Mesenchymal stem cell (in vitro differentiated cells and primary cell): ENCODE results near the gene KDSR.

ENCODE experiments used
- DNase-seq: peaks from one replicate; pipeline ENCODE4 v3.0.0-alpha.2; 2013
- H2AFZ ChIP-seq: one replicate; pipeline ENCODE4 v1.6.1; 2013; ENCODE audit warnings: low read depth, mild to moderate bottlenecking, control low read depth, inconsistent platforms, low read length, moderate library complexity
- H2AK5ac ChIP-seq: 2 replicates; pipeline ENCODE4 v1.6.1; 2013; ENCODE audit warnings: low read length, moderate library complexity, mild to moderate bottlenecking, inconsistent platforms; ENCODE audit not compliant: severe bottlenecking
- H2BK120ac ChIP-seq: one replicate; pipeline ENCODE4 v1.6.1; 2013; ENCODE audit warnings: low read depth, mild to moderate bottlenecking, inconsistent platforms, low read length, moderate library complexity
- H2BK12ac ChIP-seq, 2 experiments: one replicate each; pipeline ENCODE4 v1.6.1; 2013; ENCODE audit warnings: inconsistent platforms in 2 of 2, low read length in 2 of 2, mild to moderate bottlenecking in 2 of 2, moderate library complexity in 2 of 2, control low read depth in 1 of 2
- H2BK15ac ChIP-seq: one replicate; pipeline ENCODE4 v1.6.1; 2013; ENCODE audit warnings: mild to moderate bottlenecking, low read depth, inconsistent platforms; ENCODE audit not compliant: poor library complexity, severe bottlenecking
- H2BK5ac ChIP-seq: 2 replicates; pipeline ENCODE4 v1.6.1; 2013; ENCODE audit warnings: low read depth, mild to moderate bottlenecking, low read length, control low read depth, inconsistent platforms; ENCODE audit not compliant: poor library complexity, severe bottlenecking
- H3K14ac ChIP-seq, 2 experiments: one replicate each; pipeline ENCODE4 v1.6.1; 2013; ENCODE audit warnings: inconsistent platforms in 2 of 2, low read length in 2 of 2, control low read depth in 1 of 2, mild to moderate bottlenecking in 1 of 2, moderate library complexity in 1 of 2
- H3K18ac ChIP-seq, 2 experiments: one replicate each; pipeline ENCODE4 v1.6.1; 2013; ENCODE audit warnings: inconsistent platforms in 2 of 2, low read length in 2 of 2, control low read depth in 1 of 2, low read depth in 1 of 2, mild to moderate bottlenecking in 1 of 2
- H3K23ac ChIP-seq, 2 experiments: one replicate each; pipeline ENCODE4 v1.6.1; 2013; ENCODE audit warnings: inconsistent platforms in 2 of 2, low read length in 2 of 2, mild to moderate bottlenecking in 2 of 2, moderate library complexity in 2 of 2, control low read depth in 1 of 2
- H3K27ac ChIP-seq: 2 replicates; pipeline ENCODE4 v1.5.1; 2013; ENCODE audit warnings: mild to moderate bottlenecking, moderate library complexity, low read length, control low read depth, inconsistent platforms; ENCODE audit not compliant: poor library complexity, severe bottlenecking
- H3K27me3 ChIP-seq, 2 experiments: 2 replicates each; pipeline versions ENCODE4 v1.6.1 to v1.7.0; 2013; ENCODE audit warnings: low read length in 2 of 2, mild to moderate bottlenecking in 2 of 2, moderate library complexity in 2 of 2, control low read depth in 1 of 2, inconsistent platforms in 1 of 2; ENCODE audit not compliant: control insufficient read depth in 1 of 2, insufficient read depth in 1 of 2
- H3K36me3 ChIP-seq, 2 experiments: 2 replicates each; pipeline versions ENCODE4 v1.6.1 to v1.7.0; 2013; ENCODE audit warnings: low read length in 2 of 2, control low read depth in 1 of 2, inconsistent platforms in 1 of 2, low read depth in 1 of 2, mild to moderate bottlenecking in 1 of 2; ENCODE audit not compliant: insufficient read depth in 2 of 2, control insufficient read depth in 1 of 2
- H3K4ac ChIP-seq, 2 experiments: one replicate each; pipeline ENCODE4 v1.6.1; 2013; ENCODE audit warnings: inconsistent platforms in 2 of 2, low read length in 2 of 2, mild to moderate bottlenecking in 2 of 2, moderate library complexity in 2 of 2, control low read depth in 1 of 2, low read depth in 1 of 2
- H3K4me1 ChIP-seq: 2 replicates; pipeline ENCODE4 v1.6.1; 2013; ENCODE audit warnings: low read depth, low read length, control low read depth; ENCODE audit not compliant: control insufficient read depth, insufficient read depth
- H3K4me2 ChIP-seq: 2 replicates; pipeline ENCODE4 v1.6.1; 2013; ENCODE audit warnings: low read length, mild to moderate bottlenecking, inconsistent platforms; ENCODE audit not compliant: poor library complexity, severe bottlenecking
- H3K4me3 ChIP-seq, 2 experiments: 2 replicates each; pipeline versions ENCODE4 v1.5.1 to v1.7.0; 2013; ENCODE audit warnings: low read length in 2 of 2, mild to moderate bottlenecking in 2 of 2, control low read depth in 1 of 2, low read depth in 1 of 2; ENCODE audit not compliant: insufficient read depth in 1 of 2
- H3K79me1 ChIP-seq: replicated peaks from 2 replicates; pipeline ENCODE4 v1.6.1; 2013; ENCODE audit warnings: mild to moderate bottlenecking, control low read depth, low read length, inconsistent platforms; ENCODE audit not compliant: poor library complexity, severe bottlenecking
- H3K9ac ChIP-seq: 2 replicates; pipeline ENCODE4 v1.7.0; 2013; ENCODE audit warnings: mild to moderate bottlenecking, low read length, moderate library complexity
- H3K9me3 ChIP-seq: 2 replicates; pipeline ENCODE4 v1.7.0; 2013; ENCODE audit warnings: mild to moderate bottlenecking, low read length; ENCODE audit not compliant: control insufficient read depth
- H4K8ac ChIP-seq: one replicate; pipeline ENCODE4 v1.6.1; 2013; ENCODE audit warnings: inconsistent platforms, mild to moderate bottlenecking, low read length, moderate library complexity
- H4K91ac ChIP-seq: one replicate; pipeline ENCODE4 v1.6.1; 2013; ENCODE audit warnings: mild to moderate bottlenecking, low read length, inconsistent platforms
- WGBS: methylation state at CpG from one replicate; pipeline ENCODE4 v1.1.7; 2013; ENCODE audit warnings: mixed read lengths; 5-methylcytosine and 5-hydroxymethylcytosine counted together

KDSR gene

GRCh38 chr18:63309422-63309821 is 57.6 kb downstream of the KDSR start:
- peaks cover 20% of the 10 kb centered on the region for H3K4me1 ChIP-seq
- no peak overlapping the region for H3K9ac ChIP-seq
- no peak overlapping the region for H3K4ac ChIP-seq
- H3K18ac ChIP-seq = no peak overlapping the region
- WGBS = 94% methylated on average over 4 of the region's 5 CpGs
- peak overlapping the region; percentile 29 for H2AK5ac ChIP-seq
- no peak overlapping the region for H3K4me3 ChIP-seq
- no peak overlapping the region for H3K27ac ChIP-seq
- H3K9me3 ChIP-seq = no peaks in the 10 kb centered on the region
- no peak overlapping the region for H2BK12ac ChIP-seq
- H3K14ac ChIP-seq = no peak overlapping the region
- no peaks in the 10 kb centered on the region for H3K36me3 ChIP-seq
- H3K4me2 ChIP-seq = no peak overlapping the region
- H2AFZ ChIP-seq = no peak overlapping the region
- H2BK120ac ChIP-seq = no peak overlapping the region
- no peak overlapping the region for H4K91ac ChIP-seq
- peaks cover 21% of the 10 kb centered on the region for H3K79me1 ChIP-seq
- H2BK15ac ChIP-seq = no peak overlapping the region
- H3K27me3 ChIP-seq = no peaks in the 10 kb centered on the region
- H3K23ac ChIP-seq = no peak overlapping the region
- no peak overlapping the region for H4K8ac ChIP-seq
- DNase-seq = no peak
- no peak overlapping the region for H2BK5ac ChIP-seq

GRCh38 chr18:63307551-63308200 is 59.3 kb downstream of the KDSR start:
- Histone ChIP-seq H4K8ac (no peak overlapping the region), H3K4ac (no peak overlapping the region), H3K9me3 (no peaks in the 10 kb centered on the region), H2BK12ac (no peak overlapping the region), H3K14ac (no peak overlapping the region), H3K4me2 (peak overlapping the region; percentile 35), H3K36me3 (no peaks in the 10 kb centered on the region), H3K9ac (no peak overlapping the region), H2BK15ac (no peak overlapping the region), H3K27me3 (no peaks in the 10 kb centered on the region), H2BK120ac (no peak overlapping the region), H3K4me1 (peaks cover 18% of the 10 kb centered on the region), H3K18ac (no peak overlapping the region), H2BK5ac (no peak overlapping the region), H3K4me3 (no peak overlapping the region), H4K91ac (no peak overlapping the region), H2AK5ac (peak overlapping the region; percentile 35), H3K79me1 (peaks cover 20% of the 10 kb centered on the region), H2AFZ (no peak overlapping the region), H3K27ac (peak overlapping the region; percentile 77), H3K23ac (no peak overlapping the region)
- WGBS = 40% methylated on average over 1 of the region's 2 CpGs
- peak; percentile 50 for DNase-seq

GRCh38 chr18:63306819-63307550 is 60.0 kb downstream of the KDSR start:
- no peak overlapping the region for H3K4ac ChIP-seq
- no peak for DNase-seq
- whole genome bisulfite sequencing = 87% methylated on average over 3 of the region's 7 CpGs

GRCh38 chr18:63306249-63306648 is 60.8 kb downstream of the KDSR start:
- no peaks in the 10 kb centered on the region for H3K36me3 ChIP-seq
- no peak overlapping the region for H3K4me2 ChIP-seq
- H2BK12ac ChIP-seq = no peak overlapping the region
- H3K79me1 ChIP-seq = peaks cover 17% of the 10 kb centered on the region
- no peak overlapping the region for H3K23ac ChIP-seq
- peak overlapping the region; percentile 77 for H3K27ac ChIP-seq
- H3K9me3 ChIP-seq = no peaks in the 10 kb centered on the region
- H3K18ac ChIP-seq = no peak overlapping the region
- H2AFZ ChIP-seq = no peak overlapping the region
- H3K9ac ChIP-seq = no peak overlapping the region
- peak overlapping the region; percentile 98 for H2AK5ac ChIP-seq
- peak overlapping the region; percentile 69 for H4K91ac ChIP-seq
- no peak overlapping the region for H2BK120ac ChIP-seq
- 81% methylated on average over 6 of the region's 6 CpGs for WGBS
- no peak overlapping the region for H3K4me3 ChIP-seq
- H3K14ac ChIP-seq = peak overlapping the region in 1 of 2 experiments; percentile 42
- no peaks in the 10 kb centered on the region for H3K27me3 ChIP-seq
- no peak overlapping the region for H2BK15ac ChIP-seq
- no peak overlapping the region for H4K8ac ChIP-seq
- peaks cover 13% of the 10 kb centered on the region for H3K4me1 ChIP-seq
- no peak overlapping the region for H3K4ac ChIP-seq
- DNase-seq = no peak
- peak overlapping the region; percentile 45 for H2BK5ac ChIP-seq

More at GRCh38 chr18:63306819-63307550, 60.0 kb downstream of the KDSR start:
- Histone ChIP-seq H3K79me1 (peaks cover 18% of the 10 kb centered on the region), H2AK5ac (no peak overlapping the region), H2BK5ac (peak overlapping the region; percentile 45), H3K27ac (peak overlapping the region; percentile 77), H2BK15ac (no peak overlapping the region), H3K36me3 (no peaks in the 10 kb centered on the region), H2AFZ (no peak overlapping the region), H3K4me2 (no peak overlapping the region), H3K9ac (no peak overlapping the region), H4K8ac (no peak overlapping the region), H3K14ac (no peak overlapping the region), H2BK120ac (no peak overlapping the region), H3K23ac (no peak overlapping the region), H3K4me1 (peaks cover 16% of the 10 kb centered on the region), H4K91ac (no peak overlapping the region), H3K9me3 (no peaks in the 10 kb centered on the region), H3K4me3 (no peak overlapping the region), H3K27me3 (no peaks in the 10 kb centered on the region), H2BK12ac (no peak overlapping the region), H3K18ac (no peak overlapping the region)
